Astrocyte of the spinal cord (primary cell): ENCODE measurements around the gene TYK2.
A peak's percentile ranks its signal among the peaks of the same experiment; 100 is the strongest.

Experiments used
- DNase-seq: peaks from one replicate; pipeline ENCODE4 v3.0.0; 2011; ENCODE audit warnings: low read depth, low spot score
- H3K4me3 ChIP-seq: 2 replicates; pipeline ENCODE4 v1.5.1; 2011; ENCODE audit warnings: low read depth, mild to moderate bottlenecking, low read length, moderate library complexity
- in situ Hi-C: cut with HindIII; loops from 2 replicates; pipeline ENCODE4 v1.10.0; 2017; ENCODE audit warnings: low sequenced_read_pairs
- TF ChIP-seq, protein P1 (sequence below): IDR thresholded peaks from 2 replicates; pipeline ENCODE4 v1.5.1; 2012; ENCODE audit warnings: low read depth, mild to moderate bottlenecking, low read length, inconsistent platforms

The TYK2 gene

GRCh38 chr19:10332965-10333757 is 47.2 kb downstream of the TYK2 start, which contains the start of gene RAVER1:
TSS of gene RAVER1 (minus strand) at chr19:10333529. CDS start at chr19:10333507, 22 bp downstream.
- H3K4me3 ChIP-seq = peak within 1 kb of the TSS; percentile 92
- in situ Hi-C loops = no loop called here
- DNase-seq = peak; percentile 98
- TF ChIP-seq, protein P1, sequence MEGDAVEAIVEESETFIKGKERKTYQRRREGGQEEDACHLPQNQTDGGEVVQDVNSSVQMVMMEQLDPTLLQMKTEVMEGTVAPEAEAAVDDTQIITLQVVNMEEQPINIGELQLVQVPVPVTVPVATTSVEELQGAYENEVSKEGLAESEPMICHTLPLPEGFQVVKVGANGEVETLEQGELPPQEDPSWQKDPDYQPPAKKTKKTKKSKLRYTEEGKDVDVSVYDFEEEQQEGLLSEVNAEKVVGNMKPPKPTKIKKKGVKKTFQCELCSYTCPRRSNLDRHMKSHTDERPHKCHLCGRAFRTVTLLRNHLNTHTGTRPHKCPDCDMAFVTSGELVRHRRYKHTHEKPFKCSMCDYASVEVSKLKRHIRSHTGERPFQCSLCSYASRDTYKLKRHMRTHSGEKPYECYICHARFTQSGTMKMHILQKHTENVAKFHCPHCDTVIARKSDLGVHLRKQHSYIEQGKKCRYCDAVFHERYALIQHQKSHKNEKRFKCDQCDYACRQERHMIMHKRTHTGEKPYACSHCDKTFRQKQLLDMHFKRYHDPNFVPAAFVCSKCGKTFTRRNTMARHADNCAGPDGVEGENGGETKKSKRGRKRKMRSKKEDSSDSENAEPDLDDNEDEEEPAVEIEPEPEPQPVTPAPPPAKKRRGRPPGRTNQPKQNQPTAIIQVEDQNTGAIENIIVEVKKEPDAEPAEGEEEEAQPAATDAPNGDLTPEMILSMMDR = no peak

DNA sequence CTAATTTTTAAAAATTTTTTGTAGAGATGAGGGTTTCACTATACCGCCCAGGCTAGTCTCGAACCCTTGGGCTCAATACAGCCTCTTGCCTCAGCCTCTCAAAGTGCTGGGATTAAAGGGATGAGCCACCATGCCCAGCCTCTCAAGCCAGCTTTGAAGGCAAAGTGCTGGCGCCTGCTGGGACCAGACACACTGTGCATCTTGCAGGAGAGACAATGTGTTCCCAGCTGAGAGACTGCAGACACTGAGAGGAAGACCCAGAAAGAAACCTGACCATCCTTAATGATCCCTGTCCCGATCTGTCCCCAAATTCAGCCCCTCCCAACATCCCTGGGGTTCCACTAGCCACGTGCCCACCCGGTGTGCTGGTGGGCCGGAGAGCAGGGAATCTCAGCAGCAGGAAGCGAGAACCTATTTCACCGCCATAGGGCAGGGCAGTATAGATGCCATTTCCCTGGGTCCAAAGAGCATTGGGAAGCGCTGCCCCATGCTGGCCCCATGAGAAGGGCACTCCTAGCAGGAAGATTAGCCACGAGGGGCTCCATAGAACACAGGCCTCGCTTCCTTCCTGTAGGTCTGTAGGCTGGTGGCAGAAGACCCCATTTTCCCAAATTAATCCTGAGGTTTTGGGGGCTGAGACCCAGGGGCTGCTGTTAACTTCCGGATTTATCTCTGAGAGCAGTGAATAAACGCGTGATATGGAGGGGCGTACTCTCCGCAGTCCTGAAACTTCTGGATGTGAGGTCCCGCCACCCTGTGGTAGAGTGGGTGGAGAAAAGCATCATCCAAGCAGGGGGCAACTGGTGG is 48.0 kb downstream of the TYK2 start:
- H3K4me3 ChIP-seq = peak overlapping the region; percentile 92
- DNase-seq = no peak
- in situ Hi-C loops = no loop called here
- TF ChIP-seq, protein P1 = no peak

DNA sequence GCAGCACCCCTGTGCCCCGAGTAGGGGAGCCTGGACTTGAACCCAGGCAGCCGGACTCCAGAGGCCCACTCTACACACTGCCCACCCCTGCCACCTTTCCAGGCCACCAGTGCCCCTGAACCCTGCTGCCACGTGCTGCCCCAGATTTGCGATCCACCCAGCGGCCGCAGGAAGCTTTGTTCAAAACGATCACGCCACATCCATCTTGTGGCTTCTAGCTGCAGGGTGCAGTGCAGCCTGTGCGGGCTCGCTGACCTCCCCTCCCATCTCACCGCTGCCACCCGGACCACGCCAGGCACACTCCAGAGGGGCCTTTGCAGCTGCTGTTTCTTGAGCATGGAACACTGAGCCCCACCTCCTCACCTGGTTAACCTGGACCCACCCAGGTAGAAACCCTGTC is 50.8 kb downstream of the TYK2 start:
- in situ Hi-C loops = no loop called here

DNA sequence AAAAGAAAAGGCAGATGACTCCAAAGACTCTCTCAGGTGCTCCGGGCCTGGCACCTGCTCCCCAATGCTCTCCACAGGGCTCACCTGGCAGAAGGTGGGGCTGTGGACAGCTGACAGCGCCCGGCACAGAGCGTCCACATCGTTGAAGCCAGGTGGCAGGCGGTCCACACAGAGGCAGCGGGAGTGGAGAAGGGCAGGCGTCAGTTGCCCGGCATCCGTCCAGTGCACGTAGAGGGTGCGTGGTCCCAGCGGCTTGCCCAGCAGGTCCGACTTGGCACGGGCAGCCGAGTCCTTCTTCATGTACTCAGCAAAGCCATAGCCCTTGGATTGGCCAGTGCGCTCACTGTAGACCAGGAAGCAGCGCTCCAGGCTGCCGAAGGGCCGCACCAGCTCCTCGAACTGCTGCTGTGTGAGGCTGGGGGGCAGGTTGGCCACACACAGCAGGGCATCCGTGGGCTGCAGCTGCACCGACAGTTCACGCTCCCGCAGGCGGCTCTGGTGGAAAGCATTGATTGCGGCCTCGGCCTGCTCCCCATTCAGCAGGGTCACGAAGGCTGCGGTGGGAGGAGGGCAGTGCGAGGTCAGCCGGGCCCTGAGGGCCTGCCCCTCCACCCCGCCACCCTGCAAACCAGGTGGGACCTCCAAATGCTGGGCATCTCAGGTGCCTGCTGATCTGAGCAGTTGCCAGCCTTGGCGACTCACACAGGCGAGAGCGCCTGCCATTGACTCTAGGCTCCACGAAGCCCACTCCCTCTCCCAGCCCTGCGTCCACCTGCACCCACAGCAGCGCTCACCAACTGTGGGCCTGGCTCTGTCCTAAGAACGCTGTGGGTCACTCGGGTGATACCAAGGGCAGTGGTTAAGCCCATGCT is 51.6 kb downstream of the TYK2 start:
- DNase-seq = no peak
- in situ Hi-C loops = no loop called here
- TF ChIP-seq, protein P1 = no peak
- no peak overlapping the region for H3K4me3 ChIP-seq

More for the DNA sequence above, 50.8 kb downstream of the TYK2 start:
- TF ChIP-seq, protein P1 = no peak
- H3K4me3 ChIP-seq = no peak overlapping the region
- no peak for DNase-seq

DNA sequence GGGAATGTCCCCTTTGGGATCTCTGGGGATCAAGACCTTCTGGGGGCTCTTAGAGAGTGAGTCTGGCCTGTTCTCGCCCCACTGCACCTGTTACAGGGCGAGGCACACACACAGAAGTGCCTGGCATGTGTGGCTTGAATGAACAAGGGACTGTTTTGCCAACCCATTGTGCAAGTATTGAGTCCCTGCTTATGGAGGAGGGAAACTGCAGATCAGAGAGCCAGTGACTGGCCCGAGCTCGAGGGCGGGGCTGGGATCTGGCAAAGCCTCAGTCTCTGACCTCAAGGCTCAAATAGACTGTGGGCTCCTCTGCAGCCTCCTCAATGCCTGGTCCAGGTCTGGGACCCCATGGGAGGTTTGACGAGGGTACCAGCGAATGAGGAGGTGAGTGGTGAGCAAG is 52.6 kb downstream of the TYK2 start:
- in situ Hi-C loops = no loop called here
- no peak for DNase-seq
- H3K4me3 ChIP-seq = no peak overlapping the region
- TF ChIP-seq, protein P1 = no peak

DNA sequence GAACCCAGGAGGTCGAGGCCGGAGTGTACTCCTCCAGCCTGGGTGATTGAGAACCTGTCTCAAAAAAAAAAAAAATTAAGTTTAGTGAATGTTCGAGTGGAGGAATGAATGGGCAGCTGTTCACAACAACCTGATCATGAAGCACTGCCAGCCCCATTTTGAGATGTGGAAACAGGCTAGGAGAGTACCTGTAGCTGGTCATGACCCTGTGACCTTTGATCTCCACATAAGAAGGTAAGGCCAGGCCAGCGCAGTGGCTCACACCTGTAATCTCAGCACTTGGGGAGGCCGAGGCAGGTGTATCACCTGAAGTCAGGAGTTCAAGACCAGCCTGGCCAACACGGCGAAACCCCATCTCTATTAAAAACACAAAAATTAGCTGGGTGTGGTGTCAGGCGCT is 54.6 kb downstream of the TYK2 start:
- TF ChIP-seq, protein P1 = no peak
- DNase-seq = no peak
- in situ Hi-C loops = no loop called here
- no peak overlapping the region for H3K4me3 ChIP-seq
